HEK293T (cell line): ENCODE measurements around the gene RBM26.

Source experiments
- ARNT ChIP-seq: fragments of 450-650 bp; IDR thresholded peaks from 2 replicates; pipeline ENCODE4 v1.6.1; 2017; ENCODE audit warnings: mild to moderate bottlenecking
- FOXK2 ChIP-seq: fragments of 450-650 bp; IDR thresholded peaks from 2 replicates; pipeline ENCODE4 v1.6.1; 2016; ENCODE audit warnings: mild to moderate bottlenecking
- ZNF384 ChIP-seq: fragments of 450-650 bp; IDR thresholded peaks from 2 replicates; pipeline ENCODE4 v1.6.1; 2016

DNA sequence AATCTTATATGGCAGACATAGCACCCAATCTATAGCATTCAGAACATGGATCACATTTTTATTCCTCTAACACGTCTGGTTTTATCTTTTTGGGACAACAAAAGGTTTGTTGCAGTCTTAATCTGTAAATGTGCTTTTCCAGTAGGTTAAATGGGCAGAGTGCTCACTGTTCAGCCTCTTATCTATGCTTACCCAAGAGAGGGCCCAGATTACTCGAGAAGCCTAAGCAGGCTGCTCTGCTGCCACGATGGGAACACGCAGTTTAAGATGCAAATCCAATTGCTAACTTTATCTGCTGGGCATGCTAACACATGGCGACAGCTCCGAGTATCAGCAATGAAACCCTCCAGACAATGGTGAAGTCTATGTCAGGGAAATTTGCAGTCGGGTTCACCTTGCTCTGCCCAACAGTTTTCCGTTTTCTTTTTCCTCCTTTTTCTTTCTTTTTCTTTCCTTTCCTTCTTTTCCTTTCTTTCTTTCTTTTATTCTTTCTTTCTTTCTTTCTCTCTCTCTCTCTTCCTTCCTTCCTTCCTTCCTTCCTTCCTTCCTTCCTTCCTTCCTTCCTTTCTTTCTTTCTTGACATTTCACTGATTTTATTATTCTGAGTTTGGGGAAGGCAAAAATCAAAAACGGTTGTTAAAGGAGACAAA is 115.3 kb downstream of the RBM26 start:
- TF ChIP-seq ZNF384 (no peak), FOXK2 (no peak), ARNT (no peak)
